ENCODE data around the gene MICAL2.

The MICAL2 gene

GRCh38 chr11:12183827-12184620 lies 73.6 kb downstream of the MICAL2 start:
- no peak for TF ChIP-seq JUND (IDR thresholded peaks at IDR 0.05; ENCODE audit: low read depth)
- DNase-seq (ENCODE audit: low read depth in 1 of 2, low spot score in 1 of 2), result no peak
- in situ Hi-C loops (cut with HindIII; ENCODE audit: low pct_unique_long_range_greater_than_20kb, low sequenced_read_pairs), result no loop called here

DNA sequence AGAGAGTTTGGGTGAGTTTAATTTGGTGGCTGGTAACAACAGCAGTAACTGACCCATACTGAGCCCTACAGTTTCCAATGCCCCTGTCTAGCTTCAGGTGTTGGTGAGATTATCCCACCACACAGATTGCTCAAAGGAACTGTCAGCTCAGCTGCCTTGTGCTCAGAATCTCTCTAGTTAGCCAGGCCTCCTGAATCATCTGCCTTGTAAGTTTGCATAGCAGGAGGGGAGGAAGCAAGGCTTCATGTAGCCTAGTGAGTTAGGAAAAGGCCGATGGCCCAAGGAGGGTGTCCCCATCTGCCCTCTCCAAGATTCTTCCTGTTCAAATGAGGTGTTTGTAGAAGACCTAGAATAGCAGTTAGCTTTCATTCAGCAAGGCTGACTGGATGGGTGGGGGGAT lies 74.3 kb downstream of the MICAL2 start:
- DNase-seq (ENCODE audit: low read depth in 1 of 2, low spot score in 1 of 2), result no peak
- TF ChIP-seq JUND (IDR thresholded peaks at IDR 0.05; ENCODE audit: low read depth), result no peak
- in situ Hi-C loops (cut with HindIII; ENCODE audit: low pct_unique_long_range_greater_than_20kb, low sequenced_read_pairs), result no loop called here

GRCh38 chr11:12185106-12185690 lies 74.8 kb downstream of the MICAL2 start:
- no peak for DNase-seq (ENCODE audit: low read depth in 1 of 2, low spot score in 1 of 2)
- in situ Hi-C loops (cut with HindIII; ENCODE audit: low pct_unique_long_range_greater_than_20kb, low sequenced_read_pairs), result no loop called here
- no peak for TF ChIP-seq JUND (IDR thresholded peaks at IDR 0.05; ENCODE audit: low read depth)

GRCh38 chr11:12185914-12186313 lies 75.5 kb downstream of the MICAL2 start:
- no peak for DNase-seq (ENCODE audit: low read depth in 1 of 2, low spot score in 1 of 2)
- in situ Hi-C loops (cut with HindIII; ENCODE audit: low pct_unique_long_range_greater_than_20kb, low sequenced_read_pairs), result no loop called here
- TF ChIP-seq JUND (IDR thresholded peaks at IDR 0.05; ENCODE audit: low read depth), result no peak

- no peak for DNase-seq (ENCODE audit: low read depth in 1 of 2, low spot score in 1 of 2)
- in situ Hi-C loops (cut with HindIII; ENCODE audit: low pct_unique_long_range_greater_than_20kb, low sequenced_read_pairs), result no loop called here
- no peak for TF ChIP-seq JUND (IDR thresholded peaks at IDR 0.05; ENCODE audit: low read depth)
Observed at GRCh38 chr11:12186701-12187100, 76.3 kb downstream of the MICAL2 start.

DNA sequence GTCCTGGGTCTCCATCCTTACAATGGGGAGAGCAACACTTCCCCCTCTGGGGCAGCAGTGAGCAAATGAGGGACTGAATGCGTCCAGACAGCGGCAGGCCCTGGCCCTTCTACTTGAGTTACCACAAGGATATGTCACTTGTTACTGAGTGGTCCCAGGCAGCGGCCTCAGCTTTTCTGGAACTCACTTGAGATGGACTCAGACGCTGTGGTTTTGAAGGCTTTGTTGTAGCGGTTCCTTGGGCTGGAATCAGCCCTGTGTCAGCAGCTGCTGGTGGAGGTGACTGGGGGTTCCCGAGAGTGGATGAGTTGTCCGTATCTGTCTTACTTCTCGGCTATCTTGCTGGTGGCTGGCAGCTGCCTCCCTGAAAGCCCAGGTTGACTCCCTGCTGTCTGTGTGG lies 77.0 kb downstream of the MICAL2 start:
- TF ChIP-seq JUND (IDR thresholded peaks at IDR 0.05; ENCODE audit: low read depth), result no peak
- DNase-seq (ENCODE audit: low read depth in 1 of 2, low spot score in 1 of 2), result no peak
- in situ Hi-C loops (cut with HindIII; ENCODE audit: low pct_unique_long_range_greater_than_20kb, low sequenced_read_pairs), result no loop called here

DNA sequence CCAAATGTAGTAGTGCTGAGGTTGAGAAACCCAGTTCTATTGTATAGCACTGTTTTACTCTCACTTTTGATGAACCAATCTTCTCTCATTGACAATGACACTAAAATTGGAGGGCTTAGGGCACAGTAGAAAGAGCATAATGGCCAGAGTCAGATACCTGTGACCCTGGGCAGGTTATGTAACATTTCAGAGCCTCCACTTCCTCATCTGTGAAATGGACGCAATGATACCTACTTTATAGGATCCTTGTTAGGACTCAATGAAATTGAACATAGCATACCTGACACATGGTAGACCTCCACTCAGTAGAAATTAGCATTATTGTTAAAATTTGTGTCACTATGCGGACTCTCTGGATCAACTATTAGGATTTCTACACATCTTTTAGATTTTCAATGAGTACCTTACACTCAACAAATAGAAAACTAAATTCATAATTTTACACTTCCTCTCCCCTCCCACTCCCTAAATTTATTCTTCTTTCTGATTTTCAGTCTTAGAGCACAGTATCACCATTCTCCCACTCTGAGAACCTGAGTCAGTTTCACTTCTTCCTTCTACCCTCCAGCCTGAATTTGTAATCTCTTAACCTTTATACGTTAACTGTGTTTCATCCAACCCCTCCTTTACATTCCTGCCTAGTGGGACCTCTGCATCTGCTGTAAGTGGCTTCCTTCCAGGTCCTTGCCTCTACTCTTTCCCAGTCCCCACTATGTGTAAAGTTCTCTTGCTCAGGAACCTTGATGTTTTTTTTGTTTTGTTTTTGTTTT lies 78.3 kb downstream of the MICAL2 start:
- in situ Hi-C loops (cut with HindIII; ENCODE audit: low pct_unique_long_range_greater_than_20kb, low sequenced_read_pairs), result no loop called here
- DNase-seq (ENCODE audit: low read depth in 1 of 2, low spot score in 1 of 2), result no peak
- TF ChIP-seq JUND (IDR thresholded peaks at IDR 0.05; ENCODE audit: low read depth), result no peak

DNA sequence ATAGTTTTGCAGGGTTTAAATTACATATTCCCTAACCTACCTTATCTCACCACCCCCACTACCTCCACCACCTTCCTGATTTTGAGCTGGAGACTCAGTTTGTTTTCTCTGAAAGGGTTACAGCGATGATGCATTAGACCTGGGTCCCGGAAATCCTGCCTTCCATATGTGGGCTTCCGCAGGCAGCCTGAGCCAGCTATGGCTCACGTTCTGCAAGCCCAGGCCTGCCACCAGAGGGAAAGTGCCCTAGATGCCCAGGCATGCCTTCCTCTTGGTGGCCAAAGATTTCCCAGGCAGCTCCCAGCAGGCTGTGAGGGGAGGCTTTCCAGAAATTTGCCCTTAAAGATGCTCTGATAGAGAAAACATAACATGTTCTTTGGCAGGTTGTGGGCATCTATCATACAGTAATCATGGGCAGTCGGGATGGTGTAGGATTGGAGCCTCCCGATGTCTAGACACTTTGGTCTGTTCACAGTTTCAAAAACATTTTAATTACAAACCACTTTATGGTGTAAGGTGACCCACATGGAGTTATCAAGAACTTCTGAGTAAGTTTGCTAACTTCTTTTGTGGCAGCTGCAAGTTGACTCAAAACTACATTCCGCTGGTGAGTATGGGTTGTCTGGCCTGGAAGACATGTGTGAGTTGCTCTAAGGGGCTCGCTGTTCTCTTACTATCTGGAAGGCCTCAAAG lies 79.3 kb downstream of the MICAL2 start:
- in situ Hi-C loops (cut with HindIII; ENCODE audit: low pct_unique_long_range_greater_than_20kb, low sequenced_read_pairs), result no loop called here
- no peak for DNase-seq (ENCODE audit: low read depth in 1 of 2, low spot score in 1 of 2)
- TF ChIP-seq JUND (IDR thresholded peaks at IDR 0.05; ENCODE audit: low read depth), result no peak

- no peak for TF ChIP-seq JUND (IDR thresholded peaks at IDR 0.05; ENCODE audit: low read depth)
- in situ Hi-C loops (cut with HindIII; ENCODE audit: low pct_unique_long_range_greater_than_20kb, low sequenced_read_pairs), result no loop called here
- DNase-seq (ENCODE audit: low read depth in 1 of 2, low spot score in 1 of 2), result no peak
Observed at GRCh38 chr11:12190511-12190910, 80.1 kb downstream of the MICAL2 start.

GRCh38 chr11:12192794-12193514 lies 82.6 kb downstream of the MICAL2 start:
- DNase-seq (ENCODE audit: low read depth in 1 of 2, low spot score in 1 of 2), result no peak
- in situ Hi-C loops (cut with HindIII; ENCODE audit: low pct_unique_long_range_greater_than_20kb, low sequenced_read_pairs), result no loop called here
- TF ChIP-seq JUND (IDR thresholded peaks at IDR 0.05; ENCODE audit: low read depth), result no peak

DNA sequence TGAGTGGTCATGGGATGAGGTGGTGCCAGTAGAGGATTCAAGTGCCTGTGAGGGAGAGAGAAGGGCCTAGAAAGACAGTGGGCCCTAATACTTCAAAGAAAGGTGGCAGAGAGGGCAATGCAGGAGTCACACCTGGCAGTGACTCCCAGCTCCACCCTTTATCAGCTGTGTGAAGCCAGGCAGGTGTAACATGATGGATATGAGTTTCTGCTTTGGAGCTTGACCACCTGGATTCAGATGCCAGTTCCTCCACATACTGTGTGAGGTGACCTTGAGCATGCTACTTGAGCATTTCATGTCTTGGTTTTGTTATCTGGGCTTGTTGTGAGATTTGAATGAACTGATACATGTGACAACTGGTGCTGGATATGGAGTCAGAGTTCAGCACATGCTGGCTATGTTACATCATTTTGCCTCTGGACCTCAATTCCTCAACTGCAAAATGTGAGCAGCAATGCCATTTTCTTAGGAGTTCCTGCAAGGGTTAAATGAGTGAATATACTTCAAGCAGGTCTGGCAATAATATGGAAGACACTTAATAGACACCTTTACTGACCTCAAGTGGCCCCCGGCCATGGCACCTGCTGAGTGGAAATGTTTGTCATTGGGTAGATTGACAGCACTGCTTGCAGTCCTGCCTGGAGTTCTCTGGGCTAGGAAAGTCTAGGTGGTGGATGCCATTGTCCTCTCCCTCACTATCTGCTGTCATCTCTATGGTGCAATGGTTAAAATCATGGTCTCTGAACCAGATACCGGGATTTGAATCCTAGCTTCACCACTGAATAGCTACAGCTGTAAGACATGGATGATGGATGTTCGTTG lies 83.3 kb downstream of the MICAL2 start:
- DNase-seq (ENCODE audit: low read depth in 1 of 2, low spot score in 1 of 2), result no peak
- TF ChIP-seq JUND (IDR thresholded peaks at IDR 0.05; ENCODE audit: low read depth), result no peak
- in situ Hi-C loops (cut with HindIII; ENCODE audit: low pct_unique_long_range_greater_than_20kb, low sequenced_read_pairs), result no loop called here

Measured in T47D (cell line).